Forelimb muscle (tissue), 1 donor: ENCODE measurements around the gene LY6G6D. TPM values are rescaled to one million over a fixed set of nuclear protein-coding genes. Genes with fewer than 3 reads are reported as not detected.
"Not testable (repeated sequence)": the region's sequence is repeated elsewhere in the genome, so short reads cannot be mapped to it uniquely, and the experiment has no call there.

Experiments used
- DNase-seq: peaks from one replicate; pipeline ENCODE4 v3.0.0-alpha.2; 2013; ENCODE audit warnings: low read depth
- polyA plus RNA-seq: library from polyadenylated mRNA; unstranded; fragments of 120-200 nt; gene quantifications from one replicate; pipeline ENCODE4 v1.2.1, GENCODE V29; 2013; ENCODE audit not compliant: insufficient read length

LY6G6D gene
- polyA plus RNA-seq, 1 donor = 0.47 TPM

GRCh38 chr6:31691564-31692108, 23.5 kb upstream of the LY6G6D start:
- DNase-seq = no peak

DNA sequence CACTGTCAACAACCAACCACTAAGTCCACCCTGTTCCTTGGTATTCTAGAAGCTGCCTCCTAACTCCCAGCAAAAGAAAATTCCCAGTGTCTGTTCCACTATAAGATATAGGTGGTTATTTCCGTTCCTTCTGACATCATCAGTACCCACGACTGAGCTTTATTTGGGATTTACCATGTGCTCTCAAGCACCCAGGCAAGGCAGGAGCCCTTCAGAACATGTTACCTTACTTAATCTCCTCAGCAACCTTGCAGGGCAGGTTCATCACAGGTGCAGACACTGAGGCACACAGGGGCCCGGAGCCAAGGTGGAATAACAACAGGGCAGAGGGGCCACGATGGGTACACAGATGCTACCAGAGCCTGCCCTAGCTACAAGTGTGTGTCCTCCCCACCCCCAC, 22.8 kb upstream of the LY6G6D start:
- DNase-seq = no peak

DNA sequence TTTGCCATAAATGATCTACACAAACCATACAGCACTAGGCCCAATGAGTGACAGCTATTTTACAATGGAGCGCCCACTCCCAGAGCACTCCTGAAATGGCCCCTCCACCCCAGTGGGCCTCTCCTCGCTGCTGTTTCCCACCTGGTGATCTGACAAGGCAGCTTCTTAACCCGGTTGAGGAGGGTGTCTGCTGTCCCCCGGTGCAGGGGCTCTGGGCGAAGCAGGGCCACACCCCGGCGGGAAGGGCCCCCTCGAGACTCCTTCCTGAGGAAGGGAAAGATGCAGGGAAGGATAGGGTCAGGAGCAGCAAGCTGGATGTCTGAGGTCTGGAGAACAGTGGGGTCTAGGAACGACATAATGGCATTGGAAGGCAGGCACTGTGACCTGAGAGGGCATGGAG, 22.3 kb upstream of the LY6G6D start:
- no peak for DNase-seq

DNA sequence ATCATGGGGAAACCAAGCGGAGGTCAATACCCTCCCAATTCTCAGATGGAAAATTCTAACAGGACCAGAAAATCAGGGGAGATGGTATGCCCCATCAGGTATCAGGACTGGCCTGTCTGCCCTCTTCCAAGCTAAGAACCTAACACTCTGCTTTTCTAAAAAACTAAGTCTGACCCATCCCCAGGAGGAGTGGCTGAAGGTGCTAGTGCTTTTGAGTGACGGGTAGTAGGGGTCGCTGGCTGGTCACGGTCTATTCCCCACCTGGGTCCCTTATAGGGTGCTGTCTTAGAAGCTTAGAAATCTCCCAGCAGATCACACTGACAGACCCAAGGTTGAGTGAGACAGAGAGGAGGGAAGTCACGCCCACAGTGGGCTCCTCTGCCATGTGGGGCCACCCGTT, 21.6 kb upstream of the LY6G6D start:
- no peak for DNase-seq

- no peak for DNase-seq
These were observed 17.6 kb upstream of the LY6G6D start for GRCh38 chr6:31697555-31697954.

DNA sequence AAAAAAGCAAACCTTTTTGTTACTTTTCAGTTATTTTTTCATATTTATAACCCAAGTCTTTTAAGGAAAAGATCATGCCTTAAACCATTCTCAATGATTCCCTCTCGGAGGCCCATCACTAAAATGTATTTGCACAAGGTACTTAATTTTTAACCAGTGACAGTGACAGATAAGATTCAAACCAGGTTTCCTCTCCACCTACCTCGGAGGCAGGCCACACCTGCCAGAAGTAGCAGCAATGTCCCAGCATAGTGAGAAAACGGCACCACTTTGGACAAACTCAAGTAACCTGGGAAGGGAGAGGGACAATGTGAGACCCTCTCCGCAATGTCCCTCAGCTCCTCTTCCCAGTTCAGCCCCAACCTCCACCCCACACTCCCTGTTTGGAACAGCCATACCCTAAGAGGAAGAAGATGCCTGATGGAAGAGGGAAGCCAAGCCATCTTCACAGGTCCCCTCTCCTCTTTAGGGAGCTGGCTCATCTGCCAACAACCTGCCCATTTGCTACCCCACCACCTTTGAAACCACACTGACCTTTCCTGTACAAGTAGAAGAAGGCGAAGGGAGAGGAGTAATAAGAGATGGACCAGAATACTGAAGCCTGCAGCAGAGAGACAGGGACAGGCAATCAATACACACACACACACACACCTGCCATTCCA, 14.3 kb upstream of the LY6G6D start:
- no peak for DNase-seq

DNA sequence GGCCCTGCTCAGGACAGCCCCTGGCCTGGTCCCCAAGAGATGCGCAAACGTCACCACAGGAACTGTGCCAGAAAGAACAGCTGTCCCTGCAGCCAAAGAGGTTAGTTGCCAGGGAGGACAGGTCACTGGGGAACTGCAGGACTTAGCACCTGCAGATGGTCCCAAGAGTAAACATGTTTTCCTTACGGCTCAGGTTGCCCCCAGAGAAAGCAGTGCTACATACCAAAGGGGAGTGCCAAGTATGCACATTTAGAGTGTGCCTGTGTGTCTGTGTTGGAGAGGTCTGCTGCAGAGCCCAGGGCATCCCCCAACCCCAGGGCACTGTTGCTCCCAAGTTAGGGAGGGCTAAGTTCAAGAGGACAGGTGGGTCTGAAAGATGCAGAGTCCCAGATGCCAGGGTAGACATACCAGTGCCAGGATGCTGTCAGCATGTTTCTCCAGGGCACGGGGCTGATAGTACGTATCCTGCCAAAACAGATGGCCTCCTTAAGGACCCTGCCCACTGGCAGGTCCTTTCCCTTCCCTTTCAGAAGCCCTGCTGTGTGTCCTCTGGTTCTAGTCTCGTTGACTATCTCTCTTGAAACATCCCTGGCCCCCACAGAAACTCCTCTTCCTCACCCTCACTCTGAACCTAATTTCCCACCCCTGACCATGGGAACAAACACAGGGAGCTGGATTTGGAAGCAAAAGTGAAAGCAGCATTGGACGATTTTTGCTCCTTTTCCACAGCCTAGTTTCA, 13.3 kb upstream of the LY6G6D start:
- DNase-seq = no peak

GRCh38 chr6:31702405-31702818, 12.7 kb upstream of the LY6G6D start:
- no peak for DNase-seq

DNA sequence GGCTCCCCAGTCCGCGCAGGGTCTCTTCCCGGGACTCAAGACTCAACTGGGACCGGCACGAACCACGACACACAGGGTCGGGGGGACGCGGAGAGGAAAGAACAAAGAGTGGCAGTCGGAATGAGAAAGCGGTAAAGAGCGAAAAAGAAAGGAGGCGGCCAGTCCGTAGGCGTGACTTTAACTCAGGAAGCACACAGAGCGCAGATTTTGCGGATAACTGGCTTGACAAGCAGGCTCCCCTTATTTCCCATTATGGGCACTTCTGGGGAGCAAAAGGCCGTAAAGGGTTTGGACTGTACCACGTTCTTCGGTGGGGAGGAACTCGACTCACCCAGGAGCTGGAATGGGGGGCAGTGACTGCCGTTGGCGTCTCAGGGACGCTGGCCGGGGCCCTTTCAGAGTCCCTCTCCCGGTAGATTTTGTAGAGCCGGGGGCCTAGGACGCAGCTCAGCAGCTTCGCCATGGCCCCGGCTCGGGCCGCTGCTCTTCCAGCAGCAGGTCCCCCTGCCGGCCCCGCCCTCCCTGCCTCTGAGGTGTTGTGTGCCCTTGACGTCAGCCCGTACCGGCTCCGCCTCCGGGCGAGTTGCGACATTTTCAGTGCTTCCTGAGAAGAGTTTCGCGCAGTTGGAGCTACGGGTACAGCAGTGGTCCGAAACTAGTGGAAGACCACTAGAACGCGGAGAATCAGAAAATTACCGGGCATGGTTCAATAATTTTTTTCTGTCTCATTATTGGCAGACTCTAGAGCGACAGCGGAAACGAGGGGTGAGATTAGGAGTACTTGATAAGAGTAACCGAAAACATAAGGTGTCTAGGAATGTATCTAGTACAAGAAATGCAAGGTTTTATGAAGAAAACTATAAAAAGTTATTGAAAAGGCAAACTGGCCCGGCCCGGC, 12.1 kb upstream of the LY6G6D start, which contains the start of gene ABHD16A:
Gene ABHD16A (minus strand): TSS at position 506 of the 898 bp plus-strand sequence. CDS start 43 bp downstream, at position 463.
- peak; percentile 99 for DNase-seq

- DNase-seq = no peak
These were observed 9.2 kb upstream of the LY6G6D start for GRCh38 chr6:31705931-31706330.

DNA sequence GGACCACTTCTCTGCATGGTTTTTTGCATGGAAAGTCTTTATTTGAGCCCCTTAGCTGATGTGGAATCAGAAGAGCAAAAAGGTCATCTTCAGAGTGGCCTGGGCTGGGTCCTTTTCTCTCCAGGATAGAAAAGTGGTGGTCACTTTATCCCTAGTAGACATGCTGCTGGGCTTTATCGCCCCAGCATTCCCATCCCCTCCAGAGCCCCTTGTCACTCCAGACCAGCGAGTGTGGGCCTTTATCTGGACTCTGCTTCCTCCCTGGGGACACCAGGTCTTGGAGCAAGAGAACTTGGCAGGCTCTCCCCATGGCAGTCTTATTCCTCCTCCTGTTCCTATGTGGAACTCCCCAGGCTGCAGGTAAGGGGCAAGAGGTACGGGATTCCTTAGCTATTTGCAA, 8.5 kb upstream of the LY6G6D start, which contains the start of gene LY6G6F:
Gene LY6G6F (plus strand): TSS at position 268 of the 400 bp plus-strand sequence. CDS start 41 bp downstream, at position 309.
- DNase-seq = no peak

- no peak for DNase-seq
These were observed 7.4 kb upstream of the LY6G6D start for GRCh38 chr6:31707701-31708100.

DNA sequence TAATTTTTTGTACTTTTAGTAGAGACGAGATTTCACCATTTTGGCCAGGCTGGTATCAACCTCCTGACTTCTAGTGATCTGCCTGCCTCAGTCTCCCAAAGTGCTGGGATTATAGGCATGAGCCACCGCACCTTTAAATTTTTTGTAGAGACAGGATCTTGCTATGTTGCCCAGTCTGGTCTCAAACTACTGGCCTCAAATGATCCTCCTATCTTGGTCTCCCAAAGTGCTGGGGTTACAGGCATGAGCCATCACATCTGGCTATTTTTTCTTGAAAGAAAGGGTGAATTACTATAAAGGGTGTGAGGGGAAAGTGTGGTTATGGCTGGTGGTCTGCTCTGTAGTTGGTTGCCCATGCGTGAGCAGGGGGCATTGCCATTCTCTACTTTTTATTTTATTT, 6.9 kb upstream of the LY6G6D start:
- DNase-seq = no peak

GRCh38 chr6:31709157-31709556, 6.0 kb upstream of the LY6G6D start:
- DNase-seq = not testable (repeated sequence)

DNA sequence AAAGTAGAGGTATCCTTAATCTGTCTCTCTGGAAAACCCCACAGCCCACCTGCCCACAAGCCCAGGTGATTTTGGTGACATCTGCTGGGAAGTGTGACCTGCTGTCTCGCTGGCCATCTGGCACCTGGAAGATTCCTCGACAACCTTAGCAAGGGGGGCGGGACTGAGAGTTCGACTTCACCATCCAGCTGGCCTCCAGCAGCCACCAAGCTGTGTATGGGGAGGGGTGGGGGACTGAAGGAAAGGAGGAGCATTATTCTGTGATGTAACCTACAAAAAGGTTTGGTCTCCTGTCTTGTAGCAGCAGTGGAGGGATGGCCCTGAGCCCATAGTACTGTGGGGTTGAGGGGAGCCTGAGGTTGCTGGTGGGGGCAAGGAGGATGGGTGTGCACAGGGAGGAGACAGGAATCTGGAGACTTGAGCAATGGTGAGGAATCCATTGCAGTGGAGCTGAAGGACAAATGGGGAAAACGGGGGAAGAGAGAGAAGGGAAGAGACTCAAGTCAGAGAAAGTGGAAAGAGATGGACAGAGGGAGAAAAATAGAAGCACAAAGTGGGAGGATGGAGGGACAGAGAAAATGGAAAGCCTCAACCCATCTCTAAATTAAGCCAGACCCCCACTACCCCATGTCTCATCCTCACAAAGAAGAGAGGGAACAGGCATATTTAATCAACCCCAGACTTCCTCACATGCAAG, 4.5 kb upstream of the LY6G6D start:
- DNase-seq = no peak

- DNase-seq = no peak
These were observed 3.9 kb upstream of the LY6G6D start for GRCh38 chr6:31711233-31711632.

DNA sequence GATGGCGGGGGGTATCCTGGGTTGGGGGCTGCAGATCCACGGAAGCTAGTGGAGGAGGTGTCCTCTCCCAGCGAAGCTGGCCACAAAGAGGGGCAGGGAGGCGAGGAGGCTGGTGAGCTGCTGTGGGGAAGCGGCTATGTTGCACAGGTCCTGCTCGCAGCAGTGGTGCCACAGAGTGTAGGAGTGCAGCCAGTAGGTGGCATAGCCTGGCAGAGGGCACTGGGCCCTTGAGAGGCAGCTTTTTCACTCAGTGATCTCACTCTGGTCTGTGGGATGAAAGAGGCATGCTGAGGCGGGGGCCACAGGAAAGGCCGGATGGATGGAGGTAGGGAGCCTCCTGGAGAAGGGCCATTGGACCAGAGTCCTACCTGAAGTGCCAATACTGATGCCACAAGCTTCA, 2.9 kb upstream of the LY6G6D start:
- DNase-seq = no peak

- no peak for DNase-seq
These were observed 1.7 kb upstream of the LY6G6D start for GRCh38 chr6:31713465-31713864.

DNA sequence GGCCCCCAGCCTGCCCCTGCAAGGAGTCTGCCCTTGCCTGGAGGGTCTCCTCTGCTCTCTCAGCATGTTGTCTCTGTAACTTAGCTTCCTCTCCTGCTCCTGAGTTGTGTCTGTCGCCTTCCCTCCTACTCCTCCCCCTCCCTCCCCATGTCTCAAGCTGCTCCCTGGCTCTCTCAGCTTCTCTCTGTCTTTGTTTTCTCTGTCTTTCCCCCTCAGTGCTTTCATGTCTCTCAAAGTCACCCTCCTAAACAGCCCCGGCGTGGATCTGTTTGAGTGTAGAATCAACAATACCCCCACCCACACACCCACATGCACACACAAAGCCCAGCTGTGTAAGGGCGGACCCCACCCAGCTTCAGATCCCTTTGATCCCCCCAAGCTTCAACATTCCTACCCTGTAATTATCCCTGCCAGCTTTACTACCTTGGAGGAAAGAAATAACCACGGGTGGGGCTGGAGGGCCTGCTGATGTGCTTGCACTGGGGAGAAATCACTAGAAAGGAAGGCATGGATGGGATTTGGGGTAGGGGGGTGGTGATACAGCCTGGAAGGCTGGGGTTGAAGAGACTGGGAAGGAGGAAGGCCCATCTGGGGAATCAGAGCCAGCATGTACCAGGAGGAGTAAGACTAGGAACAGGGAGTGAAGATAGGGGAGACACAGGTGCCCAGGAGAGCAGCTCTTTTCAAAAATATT, 1.0 kb upstream of the LY6G6D start:
- DNase-seq = no peak

- DNase-seq = no peak
These were observed 2.5 kb downstream of the LY6G6D start for GRCh38 chr6:31717499-31718222.
